CD14-positive monocyte (primary cell): ENCODE data around the gene SPTBN1. TPM values are rescaled to one million over a fixed set of nuclear protein-coding genes. Genes with fewer than 3 reads are reported as not detected.

Experiments
- DNase-seq, 3 donors: peaks; one replicate each; pipeline ENCODE4 v3.0.0-alpha.2; 2011 to 2022
- H2AFZ ChIP-seq: 2 replicates; pipeline ENCODE4 v1.6.0; 2012; ENCODE audit warnings: mild to moderate bottlenecking, low read depth, low read length, inconsistent platforms; ENCODE audit not compliant: insufficient read depth, poor library complexity, severe bottlenecking
- H3K27ac ChIP-seq, 2 donors: 1 replicate in 1 of 2; 2 replicates in 1 of 2; pipeline ENCODE4 v1.5.1; 2012 to 2013; ENCODE audit warnings: low read length in 2 of 2, control low read depth in 1 of 2, inconsistent platforms in 1 of 2, low read depth in 1 of 2, mild to moderate bottlenecking in 1 of 2
- H3K27me3 ChIP-seq, 2 donors: one replicate each; pipeline versions ENCODE4 v1.6.0 to v1.6.1; 2011 to 2013; ENCODE audit warnings: low read length in 2 of 2; ENCODE audit not compliant: control insufficient read depth in 2 of 2, insufficient read depth in 2 of 2
- H3K36me3 ChIP-seq, 2 donors: replicated peaks in 1 of 2; 1 replicate in 1 of 2; 2 replicates in 1 of 2; pipeline versions ENCODE4 v1.5.1 to v1.6.1; 2012 to 2013; ENCODE audit warnings: low read length in 2 of 2, control low read depth in 1 of 2, inconsistent platforms in 1 of 2, mild to moderate bottlenecking in 1 of 2; ENCODE audit not compliant: insufficient read depth in 2 of 2, control insufficient read depth in 1 of 2
- H3K4me1 ChIP-seq, 2 donors: 1 replicate in 1 of 2; 2 replicates in 1 of 2; pipeline versions ENCODE4 v1.5.1 to v1.6.1; 2012 to 2013; ENCODE audit warnings: low read length in 2 of 2, control low read depth in 1 of 2, inconsistent platforms in 1 of 2, mild to moderate bottlenecking in 1 of 2, moderate library complexity in 1 of 2; ENCODE audit not compliant: insufficient read depth in 2 of 2, control insufficient read depth in 1 of 2
- H3K4me2 ChIP-seq: replicated peaks from 2 replicates; pipeline ENCODE3; 2012; ENCODE audit warnings: low read length, moderate library complexity, mild to moderate bottlenecking; ENCODE audit not compliant: poor library complexity, severe bottlenecking; ENCODE audit errors: extremely low read depth
- H3K4me3 ChIP-seq, 3 experiments: fragments of 200-600 bp in 1 of 3; sonication (generic) in 1 of 3; replicated peaks in 1 of 3; 1 replicate in 2 of 3; 2 replicates in 1 of 3; pipeline ENCODE4 v1.5.1; 2011 to 2013; ENCODE audit warnings: low read length in 3 of 3, mild to moderate bottlenecking in 3 of 3, control low read depth in 2 of 3, low read depth in 2 of 3, inconsistent platforms in 1 of 3, moderate library complexity in 1 of 3
- H3K79me2 ChIP-seq: 2 replicates; pipeline ENCODE4 v1.6.0; 2012; ENCODE audit warnings: mild to moderate bottlenecking, control low read depth, inconsistent platforms, low read length, moderate library complexity; ENCODE audit not compliant: insufficient read depth
- H3K9ac ChIP-seq: 2 replicates; pipeline ENCODE4 v1.6.0; 2017; ENCODE audit warnings: low read length, mild to moderate bottlenecking; ENCODE audit not compliant: insufficient read depth, poor library complexity, severe bottlenecking
- H3K9me3 ChIP-seq, 2 donors: replicated peaks in 1 of 2; 1 replicate in 1 of 2; 2 replicates in 1 of 2; pipeline versions ENCODE4 v1.5.1 to v1.6.1; 2012 to 2013; ENCODE audit warnings: low read length in 2 of 2, control low read depth in 1 of 2; ENCODE audit not compliant: control insufficient read depth in 1 of 2, insufficient read depth in 1 of 2
- H4K20me1 ChIP-seq: 2 replicates; pipeline ENCODE4 v1.6.0; 2012; ENCODE audit warnings: mild to moderate bottlenecking, low read length, control low read depth, moderate library complexity; ENCODE audit not compliant: insufficient read depth
- H3K27ac Mint-ChIP-seq, 7 donors: one replicate each; pipeline ENCODE4 v1.8.0; 2020; ENCODE audit warnings: mild to moderate bottlenecking in 7 of 7, mixed read lengths in 7 of 7, moderate library complexity in 6 of 7, inconsistent platforms in 2 of 7
- H3K27me3 Mint-ChIP-seq, 3 donors: one replicate each; pipeline ENCODE4 v1.8.0; 2021 to 2022; ENCODE audit warnings: low read depth in 3 of 3, mild to moderate bottlenecking in 3 of 3, mixed read lengths in 3 of 3, moderate library complexity in 3 of 3, inconsistent platforms in 1 of 3
- H3K36me3 Mint-ChIP-seq, 2 donors: one replicate each; pipeline ENCODE4 v1.8.0; 2020; ENCODE audit warnings: mixed read lengths in 2 of 2, inconsistent platforms in 1 of 2, mild to moderate bottlenecking in 1 of 2
- H3K4me1 Mint-ChIP-seq: one replicate; pipeline ENCODE4 v1.8.0; 2020; ENCODE audit warnings: mild to moderate bottlenecking, mixed read lengths
- H3K4me3 Mint-ChIP-seq, 2 donors: one replicate each; pipeline ENCODE4 v1.8.0; 2020; ENCODE audit warnings: mild to moderate bottlenecking in 2 of 2, mixed read lengths in 2 of 2, moderate library complexity in 1 of 2
- H3K9me3 Mint-ChIP-seq, 7 donors: one replicate each; pipeline ENCODE4 v1.8.0; 2020 to 2022; ENCODE audit warnings: mixed read lengths in 7 of 7, mild to moderate bottlenecking in 6 of 7, moderate library complexity in 6 of 7, inconsistent platforms in 2 of 7
- CTCF ChIP-seq: fragments of 200-600 bp; IDR thresholded peaks from one replicate; pipeline ENCODE4 v1.8.0; 2022; ENCODE audit warnings: antibody characterized with exemption, mild to moderate bottlenecking
- WGBS: methylation state at CpG from one replicate; pipeline ENCODE4 v1.1.5; 2013; ENCODE audit warnings: missing lambda C conversion rate; ENCODE audit not compliant: insufficient coverage; 5-methylcytosine and 5-hydroxymethylcytosine counted together
- intact Hi-C, 2 donors: fragments of 100-400 bp; cut with micrococcal nuclease; formaldehyde crosslinking; loops; one replicate each; pipeline versions ENCODE4 v1.15.0 to v1.15.1; 2023
- polyA plus RNA-seq, 3 donors: library from polyadenylated mRNA; depleted of rRNA in 1 of 3; unstranded in 2 of 3; stranded (reverse) in 1 of 3; fragments of 300-500 nt in 2 of 3; fragments of >200 nt in 1 of 3; fragmentation: Illumina TruSeq in 2 of 3; gene quantifications; 1 replicate in 2 of 3; 2 replicates in 1 of 3; pipeline ENCODE4 v1.2.3, GENCODE V29; 2012 to 2021

The SPTBN1 gene
- polyA plus RNA-seq, 3 donors = 0.79 to 2.8 (median 1.7) TPM

GRCh38 chr2:54666634-54667265 lies 210.6 kb downstream of the SPTBN1 start:
- Mint-ChIP-seq H3K27me3 (peaks cover 0 to 2% (median 0%) of the 10 kb centered on the region in 3 donors), H3K9me3 (no peaks in the 10 kb centered on the region), H3K36me3 (peaks cover 54 to 74% of the 10 kb centered on the region in 2 donors), H3K4me3 (no peak overlapping the region), H3K4me1 (peaks cover 45% of the 10 kb centered on the region), H3K27ac (peak overlapping the region in 1 of 7 donors; percentile 21)
- no peak for TF ChIP-seq CTCF
- no peak overlapping the region for H3K9ac ChIP-seq
- no peak overlapping the region for H3K4me2 ChIP-seq
- H3K79me2 ChIP-seq = no peaks in the 10 kb centered on the region
- no peaks in the 10 kb centered on the region for H3K9me3 ChIP-seq
- H3K27ac ChIP-seq = no peak overlapping the region
- H3K36me3 ChIP-seq = peaks cover 21 to 61% of the 10 kb centered on the region in 2 donors
- intact Hi-C loops = loop anchor here (5.0 kb wide), 3 partner anchors 41 to 511 kb away; no protein-coding TSS in a partner anchor
- 74% methylated on average over 4 of the region's 6 CpGs for WGBS
- no peaks in the 10 kb centered on the region for H4K20me1 ChIP-seq
- H2AFZ ChIP-seq = no peak overlapping the region
- no peak overlapping the region for H3K4me3 ChIP-seq
- DNase-seq = no peak
- no peaks in the 10 kb centered on the region for H3K27me3 ChIP-seq
- H3K4me1 ChIP-seq = peaks cover 39% of the 10 kb centered on the region in 2 donors

GRCh38 chr2:54667266-54667639 lies 211.1 kb downstream of the SPTBN1 start:
- Histone ChIP-seq H3K27me3 (no peaks in the 10 kb centered on the region), H3K9me3 (no peaks in the 10 kb centered on the region), H2AFZ (no peak overlapping the region), H4K20me1 (no peaks in the 10 kb centered on the region), H3K79me2 (no peaks in the 10 kb centered on the region), H3K4me1 (peaks cover 44% of the 10 kb centered on the region in 2 donors), H3K4me3 (no peak overlapping the region), H3K4me2 (no peak overlapping the region), H3K9ac (no peak overlapping the region), H3K36me3 (peaks cover 18 to 56% of the 10 kb centered on the region in 2 donors), H3K27ac (peak overlapping the region in 1 of 2 donors; percentile 49)
- intact Hi-C loops = loop anchor here (5.0 kb wide), 3 partner anchors 40 to 510 kb away; no protein-coding TSS in a partner anchor
- H3K27me3 Mint-ChIP-seq = peaks cover 0 to 2% (median 0%) of the 10 kb centered on the region in 3 donors
- no peak overlapping the region for H3K4me3 Mint-ChIP-seq
- peaks cover 50 to 69% of the 10 kb centered on the region in 2 donors for H3K36me3 Mint-ChIP-seq
- WGBS = 100% methylated on average over 2 of the region's 4 CpGs
- no peaks in the 10 kb centered on the region for H3K9me3 Mint-ChIP-seq
- DNase-seq = no peak
- peaks cover 48% of the 10 kb centered on the region for H3K4me1 Mint-ChIP-seq
- no peak for TF ChIP-seq CTCF
- H3K27ac Mint-ChIP-seq = peak overlapping the region in 1 of 7 donors; percentile 12
